ENCODE data around the gene NRN1.
"Not testable (repeated sequence)": the region's sequence is repeated elsewhere in the genome, so short reads cannot be mapped to it uniquely, and the experiment has no call there.

The NRN1 gene

DNA sequence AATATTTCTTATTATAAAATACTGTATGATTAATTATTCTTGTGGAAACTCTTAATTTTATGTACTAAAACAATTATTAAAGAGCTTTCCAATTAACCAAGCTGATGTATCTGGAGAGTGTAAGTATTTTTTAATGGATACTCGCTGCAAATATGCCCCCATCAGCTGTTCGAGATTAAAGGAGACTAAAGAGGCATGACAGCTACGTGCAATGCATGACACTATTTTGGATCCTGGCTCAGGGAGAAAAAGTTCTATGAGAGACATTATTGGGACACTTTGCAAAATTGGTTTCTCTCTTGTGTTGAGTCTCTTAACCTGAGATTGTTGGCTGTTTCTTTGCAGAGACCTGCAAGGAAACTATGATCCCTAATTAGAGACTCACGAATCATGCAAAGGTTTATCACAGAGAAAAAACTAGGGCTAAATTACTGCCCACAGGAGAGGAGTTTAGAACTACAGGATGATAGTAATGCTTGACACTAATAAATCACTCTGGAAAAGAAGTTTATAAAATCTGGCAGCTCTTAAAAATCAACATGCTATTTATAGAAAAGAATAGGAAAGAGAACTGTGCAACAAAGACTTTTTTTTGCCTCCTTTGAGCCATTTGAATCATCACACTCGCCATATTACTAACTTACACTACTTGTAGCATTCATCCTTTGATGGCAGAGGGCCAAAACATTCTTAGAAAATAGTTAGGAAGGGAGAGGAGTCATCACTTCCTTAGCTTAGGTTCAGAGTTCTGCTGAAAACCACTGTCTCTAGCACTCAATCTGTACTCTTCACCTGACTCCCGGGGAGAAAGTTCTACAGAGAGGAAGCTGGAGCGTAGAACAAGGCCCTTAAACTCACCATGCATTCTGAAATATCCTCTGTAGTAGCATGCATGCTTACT is 25.3 kb downstream of the NRN1 start:
- no peak for DNase-seq (ENCODE audit: low read depth)

DNA sequence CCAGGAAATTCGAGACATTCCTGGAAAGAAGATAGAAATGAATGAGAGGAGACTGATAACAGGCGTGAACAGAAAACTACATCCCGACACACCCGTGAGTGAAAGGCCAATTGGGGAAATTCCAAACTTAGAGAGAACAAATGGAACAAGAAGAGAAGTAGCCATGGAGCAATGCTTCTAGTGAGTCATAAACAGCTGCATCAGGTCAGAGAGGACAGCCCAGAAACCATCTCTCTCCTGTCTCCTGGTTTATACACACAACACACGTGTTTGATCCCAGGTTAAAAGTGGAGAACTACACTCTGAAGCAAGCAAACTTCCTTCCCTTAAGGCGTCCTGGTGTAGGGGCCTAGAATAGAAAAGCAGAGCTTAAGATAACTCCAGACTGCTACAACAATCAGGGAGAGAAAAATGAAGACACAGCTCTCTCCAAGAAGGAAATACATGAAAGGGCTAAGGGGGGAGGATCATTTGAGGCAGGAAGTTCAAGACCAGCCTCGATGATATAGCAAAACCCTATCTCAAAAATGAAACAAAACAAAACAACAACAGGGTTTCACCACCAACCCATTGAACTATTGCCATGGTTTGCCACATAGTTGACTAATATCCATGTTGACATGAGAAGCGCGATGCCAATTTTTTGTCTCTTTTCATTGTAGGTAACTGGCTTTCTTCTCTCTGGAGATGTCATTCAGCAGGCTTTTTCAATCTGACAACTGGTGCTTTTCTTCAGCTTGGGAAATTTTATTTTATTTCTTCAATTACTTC is 26.9 kb downstream of the NRN1 start:
- no peak for DNase-seq (ENCODE audit: low read depth)

DNA sequence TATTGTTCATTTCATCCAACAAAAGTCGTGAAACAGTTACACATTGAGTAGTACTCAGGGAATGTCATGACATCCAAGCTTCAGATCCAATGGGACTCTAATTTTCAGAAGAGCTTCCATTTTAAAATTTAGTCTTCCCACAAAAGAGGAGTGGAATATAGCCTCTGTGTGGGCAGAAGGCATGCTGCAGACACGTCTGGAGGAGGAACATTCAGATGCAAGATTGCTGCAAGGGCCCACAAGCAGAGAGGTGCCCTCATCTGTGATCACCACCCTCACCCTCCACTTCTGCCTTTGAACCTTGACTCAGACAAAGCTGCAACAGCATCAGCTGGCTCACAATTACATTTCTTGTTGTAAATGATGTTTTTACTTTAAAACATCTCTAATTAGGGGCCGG is 29.9 kb downstream of the NRN1 start:
- no peak for DNase-seq (ENCODE audit: low read depth)

GRCh38 chr6:5968817-5969734 is 37.6 kb downstream of the NRN1 start:
- no peak for DNase-seq (ENCODE audit: low read depth)

DNA sequence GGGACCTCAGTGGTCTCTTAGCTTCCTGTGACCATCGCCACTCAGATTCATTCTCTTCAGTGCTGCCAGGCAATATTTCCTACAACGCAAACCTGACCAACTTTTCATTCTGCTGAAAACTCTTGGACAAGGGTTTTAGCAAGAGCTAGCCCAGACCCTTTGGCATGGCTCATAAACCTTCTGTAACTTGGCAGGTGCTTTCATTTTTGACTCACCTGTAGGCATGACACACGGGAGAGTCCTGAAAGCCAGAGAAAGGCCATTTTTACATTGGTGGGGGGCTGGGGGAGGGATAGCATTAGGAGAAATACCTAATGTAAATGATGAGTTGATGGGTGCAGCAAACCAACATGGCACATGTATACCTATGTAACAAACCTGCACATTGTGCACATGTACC is 38.7 kb downstream of the NRN1 start:
- not testable (repeated sequence) for DNase-seq (ENCODE audit: low read depth)

DNA sequence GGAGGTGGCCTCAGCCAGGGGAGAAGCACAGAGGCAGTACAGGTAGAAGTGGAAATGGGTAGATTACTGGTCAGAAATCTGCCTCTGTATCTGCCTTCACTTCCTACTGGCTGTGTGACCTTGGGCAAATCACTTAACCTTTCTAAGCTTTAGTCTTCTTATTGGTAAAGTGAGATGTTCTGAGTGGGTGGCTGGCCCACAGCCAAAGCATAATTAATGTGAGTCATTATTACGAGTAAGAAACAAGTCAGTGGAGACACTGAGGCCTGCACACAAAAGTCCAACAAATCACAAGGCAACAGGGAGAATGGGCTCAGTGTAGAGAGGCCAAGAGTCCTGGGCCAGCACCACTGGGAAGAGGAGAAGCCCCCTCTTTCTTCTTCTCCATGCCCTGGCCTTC is 39.1 kb downstream of the NRN1 start:
- no peak for DNase-seq (ENCODE audit: low read depth)

- DNase-seq (ENCODE audit: low read depth) = no peak
These were observed 43.9 kb downstream of the NRN1 start for GRCh38 chr6:5962794-5963193.

DNA sequence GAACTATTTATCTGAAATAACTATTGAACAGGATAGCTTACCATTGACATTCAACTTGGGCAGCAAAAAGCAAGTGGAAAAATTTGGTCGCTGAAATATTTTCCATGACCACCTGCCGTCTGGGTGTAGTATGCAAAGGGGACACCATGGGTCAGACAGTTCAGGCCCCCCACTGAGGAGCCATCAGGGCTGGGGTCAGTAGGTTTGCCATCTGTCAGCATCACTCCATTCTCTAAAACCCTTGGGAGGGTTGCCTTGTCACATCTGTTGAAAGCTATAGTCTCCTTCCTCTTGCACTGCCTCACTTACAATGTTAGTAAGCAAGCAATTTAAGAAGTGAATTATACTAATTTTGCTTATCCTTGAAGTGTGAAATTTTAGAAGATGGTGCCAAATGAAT is 44.9 kb downstream of the NRN1 start:
- no peak for DNase-seq (ENCODE audit: low read depth)

DNA sequence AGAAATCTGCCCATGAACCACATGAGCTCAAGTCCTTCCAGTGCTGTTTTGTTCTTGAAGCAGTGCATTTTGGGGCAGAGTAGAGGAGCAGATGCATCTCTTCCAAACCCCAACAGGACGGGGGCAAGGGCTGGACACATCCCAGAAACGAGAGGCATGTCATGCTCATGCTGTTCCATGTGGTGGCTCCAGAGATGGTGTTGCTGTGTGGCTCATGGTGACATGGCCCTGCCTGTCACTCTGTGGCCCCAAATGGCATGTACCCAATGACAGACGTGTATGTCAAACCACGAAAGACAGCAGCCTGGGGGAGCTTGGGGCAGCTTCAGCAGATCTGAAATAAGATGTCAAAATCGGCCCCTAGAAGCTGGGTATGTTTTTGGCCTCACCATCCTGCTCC is 46.3 kb downstream of the NRN1 start:
- DNase-seq (ENCODE audit: low read depth) = no peak

- no peak for DNase-seq (ENCODE audit: low read depth)
These were observed 47.8 kb downstream of the NRN1 start for GRCh38 chr6:5958921-5959320.

- no peak for DNase-seq (ENCODE audit: low read depth)
These were observed 49.8 kb downstream of the NRN1 start for GRCh38 chr6:5956939-5957338.

DNA sequence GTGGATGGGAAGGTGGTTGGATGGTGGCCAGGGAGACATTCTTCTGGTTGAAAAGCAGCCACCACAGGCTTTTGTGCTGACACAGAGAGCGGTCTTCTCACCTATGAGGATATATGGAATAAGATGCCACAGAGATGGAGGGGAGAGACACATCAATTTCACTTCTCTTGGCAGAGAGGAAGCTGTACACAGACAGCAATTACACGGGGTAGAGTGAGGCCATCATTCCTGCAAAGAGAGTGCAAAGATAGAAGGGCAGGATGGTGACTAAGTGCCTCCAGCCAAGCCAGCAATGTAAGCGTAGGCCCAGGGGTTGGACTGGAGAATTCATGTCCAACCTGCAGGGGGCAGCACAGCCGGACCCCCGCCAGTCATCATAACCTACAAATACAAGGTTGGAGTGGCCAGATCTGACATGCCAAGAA is 56.4 kb downstream of the NRN1 start:
- DNase-seq (ENCODE audit: low read depth) = no peak

Measured in activated T-helper 1 cell treated with Interleukin-2 at 50 U/mL for 16 hours (primary cell).